GM19025 (cell line): Measurements from ENCODE around the gene AKIRIN2.
"Not testable (repeated sequence)": the region's sequence is repeated elsewhere in the genome, so short reads cannot be mapped to it uniquely, and the experiment has no call there.

ENCODE experiments used
- ATAC-seq: cut with Tn5 transposase; IDR thresholded peaks from one replicate; pipeline ENCODE4 v1.9.1; 2021; ENCODE audit warnings: mild to moderate bottlenecking, low read depth, moderate library complexity; ENCODE audit not compliant: unreplicated experiment

Gene AKIRIN2

DNA sequence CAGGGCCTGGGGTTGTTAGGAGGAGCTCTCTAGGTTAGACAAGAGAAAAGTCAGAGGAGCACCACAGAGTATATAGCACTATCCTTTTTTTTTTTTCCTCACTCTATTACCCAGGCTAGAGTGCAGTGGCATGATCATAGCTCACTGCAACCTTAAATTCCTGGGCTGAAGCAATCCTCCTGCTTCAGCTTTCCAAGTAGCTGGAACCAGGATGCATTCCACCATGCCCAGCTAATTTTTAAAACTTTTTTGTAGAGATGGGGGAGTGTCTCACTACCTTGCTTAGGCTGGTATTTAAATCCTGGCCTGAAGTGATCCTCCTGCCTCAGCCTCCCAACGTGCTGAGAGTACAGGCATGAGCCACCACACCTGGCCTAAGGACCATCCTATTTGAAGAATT is 19.3 kb upstream of the AKIRIN2 start:
- no peak for ATAC-seq

DNA sequence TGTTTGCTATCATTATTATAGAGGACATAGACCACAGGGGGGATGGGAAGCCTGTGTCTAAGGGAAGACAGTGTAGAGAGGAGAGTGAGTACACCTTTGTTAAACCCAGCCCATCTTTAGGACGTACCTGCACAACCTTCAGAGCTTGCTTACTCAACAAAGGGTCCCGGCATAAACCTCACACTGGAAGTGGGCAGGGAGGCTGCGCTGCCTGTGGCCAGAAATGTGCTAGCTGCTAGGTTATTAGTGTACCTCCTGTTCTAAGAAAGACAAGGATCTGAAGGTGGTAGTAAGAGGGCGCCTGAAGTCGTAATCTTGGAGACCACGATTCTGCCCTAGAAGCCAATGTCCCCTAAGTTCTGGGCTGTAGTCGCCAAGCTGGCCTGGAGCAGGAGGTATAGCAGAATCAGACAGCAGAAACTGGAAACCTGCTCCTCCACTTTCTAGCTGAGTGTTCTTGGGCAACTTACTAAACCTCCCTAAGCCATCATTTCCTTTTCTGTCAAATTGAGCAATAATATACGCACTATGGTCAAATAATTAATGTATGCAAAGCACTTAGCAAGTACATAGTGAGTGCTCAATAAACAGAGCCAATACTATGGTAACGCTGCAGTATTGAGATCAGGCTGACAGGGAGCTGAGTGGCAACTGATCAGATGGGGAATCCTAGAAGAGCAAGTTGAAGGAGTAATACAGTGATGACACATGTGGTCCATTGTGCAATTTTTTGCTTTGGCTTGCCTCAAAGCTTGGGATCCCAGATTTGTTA is 16.8 kb upstream of the AKIRIN2 start:
- ATAC-seq: no peak

- ATAC-seq: no peak
Observed at GRCh38 chr6:87716928-87717614, 15.0 kb upstream of the AKIRIN2 start.

DNA sequence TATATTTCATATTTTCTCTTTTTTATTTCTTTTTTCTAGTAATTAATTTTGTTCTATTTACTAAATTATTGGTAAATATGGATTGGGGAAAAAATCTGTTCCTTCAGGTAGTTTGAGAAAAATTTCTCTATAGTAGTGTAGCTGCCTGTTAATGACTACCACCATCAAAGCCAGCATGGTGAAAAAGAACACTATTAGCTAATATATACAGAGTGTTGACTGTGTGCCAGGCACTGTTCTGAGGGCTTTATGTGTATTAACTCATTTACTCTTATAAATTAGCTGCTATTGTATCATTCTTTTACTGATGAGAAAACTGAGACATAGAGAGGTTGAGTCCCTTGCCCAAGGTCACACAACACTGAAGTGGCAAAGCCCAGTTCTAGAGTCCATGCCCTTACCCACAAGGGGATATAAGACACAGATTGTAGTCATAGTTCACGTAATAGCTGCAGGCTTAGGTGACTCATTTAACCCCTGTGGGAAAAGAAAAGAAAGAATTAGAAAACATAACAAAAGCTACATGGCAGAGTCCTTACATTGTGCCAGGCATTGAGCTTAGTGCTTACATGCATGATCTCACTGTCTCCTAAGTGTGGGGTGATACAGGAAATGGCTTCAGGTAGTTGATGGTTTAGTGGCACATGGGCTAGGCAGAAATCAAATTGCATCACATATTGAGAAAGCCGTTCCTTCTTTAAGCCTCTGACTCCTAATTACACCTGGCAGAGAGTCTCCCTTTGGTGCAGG is 12.2 kb upstream of the AKIRIN2 start:
- ATAC-seq: peak; percentile 68

GRCh38 chr6:87712713-87713112 is 10.7 kb upstream of the AKIRIN2 start:
- not testable (repeated sequence) for ATAC-seq

DNA sequence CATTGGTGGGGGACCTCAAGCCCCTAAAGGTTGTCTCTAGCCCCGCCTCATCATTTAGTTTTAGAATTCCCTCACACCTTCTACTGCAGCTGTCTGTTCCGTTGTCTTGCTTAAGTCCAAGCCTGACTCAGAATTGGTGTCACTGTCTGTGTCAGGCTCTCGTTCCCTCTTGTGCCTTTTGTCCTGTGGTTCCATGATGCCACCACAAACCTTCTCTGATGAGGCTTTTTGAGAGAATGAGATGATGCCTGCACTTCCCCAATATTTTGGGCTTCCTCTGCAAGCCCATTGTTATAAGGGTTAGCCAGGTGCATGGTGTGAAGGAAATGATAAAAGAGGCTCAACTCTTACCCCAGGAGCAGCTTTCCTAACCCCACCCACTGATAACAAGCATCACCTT is 8.1 kb upstream of the AKIRIN2 start:
- no peak for ATAC-seq

GRCh38 chr6:87708581-87709427 is 6.8 kb upstream of the AKIRIN2 start:
- not testable (repeated sequence) for ATAC-seq

GRCh38 chr6:87706187-87706966 is 4.3 kb upstream of the AKIRIN2 start:
- ATAC-seq: no peak

GRCh38 chr6:87705070-87705691 is 3.1 kb upstream of the AKIRIN2 start:
- peak; percentile 47 for ATAC-seq

- not testable (repeated sequence) for ATAC-seq
Observed at GRCh38 chr6:87703039-87703438, 1.0 kb upstream of the AKIRIN2 start.

DNA sequence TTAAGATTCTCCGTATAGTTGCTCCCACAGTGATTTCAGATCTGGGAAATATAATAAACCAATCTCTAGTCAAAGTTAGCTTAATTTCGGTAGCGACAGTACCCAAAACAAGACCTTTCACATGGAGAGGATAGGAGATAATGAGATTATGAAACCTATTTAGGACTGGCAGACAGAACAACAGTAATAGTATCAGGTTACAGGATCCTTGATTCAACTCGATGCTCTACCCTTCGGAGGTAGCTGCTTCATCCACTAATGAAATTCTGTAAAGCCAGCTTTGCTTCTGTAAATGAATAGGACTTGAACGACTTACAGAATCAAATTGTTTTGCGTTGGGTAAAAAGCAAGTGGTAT is 534 bp upstream of the AKIRIN2 start:
- no peak for ATAC-seq

DNA sequence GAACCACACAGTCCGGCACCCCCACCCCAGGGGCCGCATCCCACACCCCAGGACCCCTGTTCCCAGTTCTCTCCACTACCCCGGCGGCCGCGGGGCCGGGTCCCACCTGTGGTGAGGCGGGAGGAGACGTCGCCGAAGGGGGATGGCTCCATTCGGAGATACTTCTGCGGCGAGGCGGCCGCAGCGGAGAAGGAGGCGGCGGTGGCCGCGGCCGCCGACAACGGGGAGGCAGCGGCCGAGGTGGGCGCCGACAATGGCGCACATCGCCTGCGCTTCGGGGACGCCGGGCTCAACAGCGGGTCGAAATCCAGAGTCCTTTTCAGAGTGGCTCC is 723 bp downstream of the AKIRIN2 start:
- ATAC-seq: no peak

DNA sequence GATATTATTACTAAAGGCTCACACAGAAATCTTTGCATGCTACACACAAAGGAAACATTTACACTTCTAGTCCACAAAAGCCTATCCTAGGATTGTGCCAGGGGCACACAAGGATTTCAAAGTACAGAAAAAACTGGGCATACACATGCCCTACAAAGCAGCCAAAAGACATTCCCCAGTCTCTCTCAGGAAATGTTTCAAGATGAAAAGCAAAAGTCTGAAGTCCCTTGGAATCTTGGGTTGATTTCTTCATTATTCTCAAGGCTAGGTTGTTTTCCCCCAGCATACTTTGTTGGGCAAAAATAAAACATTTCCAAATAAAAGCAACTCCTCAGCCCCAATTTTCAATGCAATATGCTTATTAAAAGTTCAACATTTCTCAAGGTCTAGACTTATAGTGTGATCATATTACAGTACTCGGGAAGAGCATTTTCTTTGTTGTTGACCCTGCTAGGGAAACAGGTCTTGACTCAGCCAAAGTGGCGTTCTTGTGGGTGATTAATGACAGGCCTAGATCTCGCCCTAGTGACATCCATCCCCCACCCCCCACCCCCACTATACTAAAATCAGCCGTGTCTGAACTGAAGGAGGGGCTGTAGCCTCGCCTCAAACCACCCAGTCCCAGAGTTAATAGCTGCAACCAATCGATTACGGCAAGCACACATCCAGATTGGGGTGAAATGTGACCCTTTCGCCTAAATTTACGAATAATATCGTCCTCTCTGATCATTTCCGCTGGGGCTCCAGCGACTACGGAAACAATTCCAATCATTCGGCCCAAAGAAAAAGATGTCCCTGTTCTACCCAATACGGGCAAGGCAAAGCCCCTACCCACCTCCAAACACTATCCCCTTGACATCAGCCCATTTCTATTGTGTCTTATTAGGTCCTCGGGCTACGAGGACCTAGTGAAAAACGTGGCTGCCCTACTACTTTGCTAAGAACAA is 1.4 kb downstream of the AKIRIN2 start:
- ATAC-seq: no peak

- ATAC-seq: no peak
Observed at GRCh38 chr6:87699576-87699975, 2.5 kb downstream of the AKIRIN2 start.

- no peak for ATAC-seq
Observed at GRCh38 chr6:87698547-87699006, 3.5 kb downstream of the AKIRIN2 start.

DNA sequence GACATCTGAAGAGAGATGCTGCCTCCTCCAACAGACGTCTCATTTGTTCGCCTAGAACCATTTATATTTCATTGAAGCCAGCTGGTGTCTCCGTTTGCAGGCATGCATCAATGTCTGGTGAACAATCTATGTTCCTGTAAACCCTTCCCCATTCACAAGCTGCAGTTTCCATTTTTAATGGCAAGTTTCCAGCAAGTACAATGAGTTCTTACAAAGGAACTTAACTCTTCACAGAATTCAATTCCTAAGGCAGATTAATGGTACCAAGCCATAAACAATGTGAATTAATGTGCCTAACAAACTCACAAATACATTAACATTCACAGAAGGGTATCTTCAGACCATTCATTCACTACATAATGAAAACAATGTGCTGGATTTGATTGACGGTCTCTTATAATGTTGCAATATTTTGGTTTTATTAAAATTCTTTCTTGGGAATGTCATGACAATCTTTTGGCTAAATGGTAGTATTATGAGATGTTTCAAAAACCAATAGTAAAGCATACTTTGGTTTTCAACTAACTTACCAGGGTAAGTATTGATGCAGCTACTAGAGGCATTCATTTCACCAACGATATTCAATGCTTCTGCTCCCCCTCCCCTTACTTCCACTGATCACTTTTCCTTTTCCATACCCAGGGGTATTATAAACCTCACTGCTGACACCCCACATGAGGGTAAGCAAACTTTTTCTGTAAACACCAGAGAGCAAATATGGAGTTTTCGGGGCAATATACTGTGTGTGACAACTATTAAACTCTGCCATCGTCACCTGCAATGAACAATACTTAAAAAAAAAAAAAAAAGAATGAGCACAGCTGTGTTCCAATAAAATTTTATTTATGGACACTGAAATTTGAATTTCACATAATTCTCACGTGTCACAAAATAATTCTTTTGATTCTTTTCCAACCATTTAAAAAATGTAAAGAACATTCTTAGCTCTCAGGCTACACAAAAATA is 4.2 kb downstream of the AKIRIN2 start:
- ATAC-seq: no peak

- not testable (repeated sequence) for ATAC-seq
Observed at GRCh38 chr6:87696817-87697216, 5.2 kb downstream of the AKIRIN2 start.
